ENCODE data around the gene SEMA3G.

The SEMA3G gene

DNA sequence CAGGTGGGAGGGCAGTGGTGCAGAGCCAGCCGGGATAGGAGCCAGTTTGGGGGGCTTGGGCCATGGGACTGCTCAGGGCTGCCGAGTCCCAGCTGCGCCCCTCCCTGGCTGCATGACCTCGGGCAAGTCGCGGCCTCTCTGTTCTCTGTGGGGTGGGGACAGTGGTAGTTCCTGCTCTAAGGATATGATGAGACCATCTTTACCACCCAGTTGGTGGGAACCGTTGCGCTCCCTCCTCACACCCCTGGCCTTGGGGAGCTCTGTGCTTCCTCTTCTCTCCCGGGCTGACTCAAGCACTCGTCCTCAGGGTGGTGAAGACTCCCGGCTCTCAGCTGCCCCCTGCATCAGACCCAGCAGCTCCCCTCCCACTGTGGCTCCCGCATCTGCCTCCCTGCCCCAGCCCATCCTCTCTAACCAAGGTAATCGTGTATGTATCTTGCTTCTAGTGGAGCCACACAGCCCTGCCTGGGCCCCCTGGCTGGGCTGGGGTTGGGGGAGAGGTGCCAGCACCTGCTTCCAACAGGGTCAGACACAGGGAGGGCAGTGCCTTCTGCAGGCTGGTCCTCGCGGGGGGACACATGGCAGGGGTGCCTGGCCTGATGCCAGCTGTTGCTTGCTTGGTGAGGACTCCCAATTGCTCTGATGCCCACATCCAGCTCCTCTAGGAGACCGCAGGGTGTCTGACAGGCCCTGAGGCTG lies 35.1 kb upstream of the SEMA3G start:
- no peak for DNase-seq (ENCODE audit: low read depth, low spot score)

DNA sequence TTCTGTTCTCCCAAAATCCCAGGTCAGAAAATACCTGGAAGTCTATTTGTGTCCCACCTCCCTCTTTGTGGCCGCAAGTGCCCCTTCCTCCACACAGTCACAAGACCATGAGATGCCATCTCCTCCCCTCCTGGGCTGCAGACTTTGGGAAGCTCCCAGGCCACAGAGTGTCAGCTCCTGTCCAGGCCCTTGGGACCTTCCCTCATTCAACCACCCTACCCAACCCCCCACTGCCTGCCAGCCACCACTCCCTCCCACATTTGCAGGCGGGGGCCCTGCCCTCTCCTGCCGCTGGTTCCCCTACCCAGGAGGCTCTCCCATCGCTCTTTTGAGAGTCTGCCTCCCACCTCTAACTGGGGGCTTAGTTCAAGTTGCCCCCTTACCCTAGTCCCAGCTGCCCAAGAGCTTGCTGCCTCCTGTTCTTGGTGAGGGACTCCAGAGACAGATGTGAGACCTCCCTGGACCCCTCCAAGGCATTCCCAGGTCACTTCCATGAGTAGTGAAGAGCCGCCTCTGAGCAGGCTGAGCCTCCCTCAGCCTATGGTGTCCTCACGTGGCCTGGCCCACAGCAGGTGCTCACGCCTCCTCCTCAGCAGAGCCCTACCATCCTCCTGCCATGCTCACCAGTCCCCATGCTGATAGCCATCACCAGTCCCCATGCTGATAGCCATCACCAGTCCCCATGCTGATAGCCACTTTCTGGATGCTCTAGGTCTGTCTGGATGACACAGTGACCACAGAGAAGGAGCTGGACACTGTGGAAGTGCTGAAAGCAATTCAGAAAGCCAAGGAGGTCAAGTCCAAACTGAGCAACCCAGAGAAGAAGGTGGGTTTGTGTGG lies 34.4 kb upstream of the SEMA3G start:
- DNase-seq (ENCODE audit: low read depth, low spot score) = no peak

GRCh38 chr3:52477796-52478095 lies 32.8 kb upstream of the SEMA3G start:
- DNase-seq (ENCODE audit: low read depth, low spot score) = no peak

DNA sequence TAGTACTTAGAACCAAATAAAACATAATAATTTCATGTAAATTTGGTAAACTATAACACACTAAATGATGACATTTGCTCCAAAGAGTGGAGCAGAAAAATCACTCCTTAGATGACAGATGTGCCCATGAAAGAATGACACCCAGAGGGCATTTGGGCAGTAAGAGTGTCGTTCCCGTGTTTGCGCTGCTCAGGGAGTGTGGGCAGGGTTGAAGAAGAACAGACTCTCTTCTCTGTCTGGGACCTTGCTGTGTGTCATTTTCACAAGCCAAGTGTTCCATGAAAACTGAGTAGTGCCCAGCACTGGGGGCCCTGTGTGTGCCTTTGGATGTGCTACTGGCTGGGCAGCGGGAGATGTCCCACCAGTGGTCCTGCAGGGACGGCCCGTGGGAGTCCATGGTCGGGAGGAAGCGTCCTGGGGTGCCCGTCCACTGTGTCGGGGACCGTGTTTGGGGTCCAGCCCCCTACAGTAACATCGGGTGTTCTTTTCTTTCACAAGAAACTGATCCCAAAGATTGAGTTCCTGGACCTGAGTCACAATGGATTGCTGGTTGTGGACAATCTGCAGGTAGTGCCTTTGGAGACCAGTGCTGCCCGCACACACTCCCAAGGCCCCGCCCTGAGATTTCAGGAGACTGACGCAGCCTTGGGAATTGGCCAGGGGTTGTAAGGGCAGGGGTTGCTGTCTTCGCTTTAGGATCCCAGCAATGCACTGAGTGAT lies 32.3 kb upstream of the SEMA3G start:
- no peak for DNase-seq (ENCODE audit: low read depth, low spot score)

- no peak for DNase-seq (ENCODE audit: low read depth, low spot score)
These were observed 28.1 kb upstream of the SEMA3G start for GRCh38 chr3:52473026-52473425.

GRCh38 chr3:52472239-52473000 lies 27.5 kb upstream of the SEMA3G start:
- no peak for DNase-seq (ENCODE audit: low read depth, low spot score)

DNA sequence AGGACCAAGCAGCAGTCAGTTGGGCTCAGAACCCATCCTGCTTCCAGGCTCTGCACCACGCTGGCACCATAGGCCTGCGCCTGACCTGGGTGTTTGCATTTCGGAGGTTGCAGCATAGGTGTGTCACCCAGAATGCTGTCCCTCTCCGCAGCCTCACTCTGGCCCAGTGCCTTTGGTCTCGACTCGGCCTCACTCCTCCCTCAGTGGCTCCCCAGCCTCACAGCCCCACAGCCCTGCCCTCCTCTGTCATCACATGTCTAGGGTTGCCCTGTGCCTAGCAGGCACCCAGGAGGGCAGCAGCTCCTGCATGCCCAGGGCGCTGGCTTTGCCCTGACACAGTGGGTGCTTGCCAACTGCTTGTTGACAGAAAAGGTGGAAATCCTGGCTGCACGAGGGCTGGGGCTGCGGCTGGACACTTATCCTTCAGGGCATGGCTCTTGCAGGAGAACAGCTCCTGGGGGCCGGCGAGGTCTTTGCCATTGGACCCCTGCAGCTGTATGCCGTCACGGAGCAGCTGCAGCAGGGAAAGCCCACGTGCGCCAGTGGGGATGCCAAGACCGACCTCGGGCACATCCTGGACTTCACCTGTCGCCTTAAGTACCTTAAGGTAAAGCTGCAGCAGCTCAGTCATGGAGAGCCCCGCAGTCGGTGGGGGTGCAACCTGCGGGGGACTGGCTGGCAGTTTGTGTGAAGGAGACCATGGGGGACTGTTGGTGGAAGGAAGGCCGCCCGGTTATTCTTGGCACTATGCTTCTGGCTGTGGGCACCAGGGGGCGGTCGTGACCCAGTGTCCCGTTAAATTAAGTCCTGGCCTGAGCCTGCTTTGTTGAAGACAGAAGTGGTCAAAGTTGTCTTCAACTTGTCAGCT lies 26.7 kb upstream of the SEMA3G start:
- no peak for DNase-seq (ENCODE audit: low read depth, low spot score)

DNA sequence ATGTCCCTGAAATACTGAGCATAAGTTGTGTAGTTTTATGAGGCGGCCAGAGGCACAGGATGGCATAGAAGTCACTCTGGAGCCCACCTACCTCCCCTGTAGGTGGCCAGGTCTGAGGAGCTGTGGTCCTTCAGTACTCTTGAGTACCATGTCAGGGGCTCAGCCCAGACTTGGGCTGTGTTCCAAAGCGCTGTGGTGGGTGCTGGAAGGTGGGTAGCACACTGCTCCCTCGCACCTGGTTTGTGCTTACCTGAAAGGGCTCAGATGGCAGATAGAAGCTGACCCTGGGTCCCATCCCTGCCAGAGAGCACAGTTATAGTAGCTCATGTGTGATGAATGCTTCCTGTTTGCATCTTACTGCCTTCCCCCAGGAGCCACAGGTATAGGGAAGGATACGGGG lies 26.0 kb upstream of the SEMA3G start:
- DNase-seq (ENCODE audit: low read depth, low spot score) = no peak

DNA sequence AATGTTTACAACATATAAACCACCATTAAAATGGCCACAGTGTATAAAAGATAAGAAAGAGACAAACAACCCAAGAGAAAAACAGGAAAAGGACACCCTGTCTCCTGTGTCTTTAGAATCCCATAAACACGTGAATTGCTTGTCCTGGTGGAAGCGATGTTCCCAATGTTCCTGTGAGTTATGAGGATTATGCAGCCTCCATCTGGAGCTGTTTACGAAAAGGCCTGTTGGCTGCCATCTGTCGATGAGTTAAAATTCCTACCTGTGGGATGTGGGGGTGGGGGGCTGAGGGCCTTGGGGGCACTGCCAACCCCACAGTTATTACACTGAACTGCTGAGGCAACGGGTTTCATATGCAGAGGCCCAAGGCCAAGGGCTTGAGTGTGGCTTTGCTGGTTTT lies 24.1 kb upstream of the SEMA3G start:
- DNase-seq (ENCODE audit: low read depth, low spot score) = no peak

GRCh38 chr3:52468336-52468735 lies 23.4 kb upstream of the SEMA3G start:
- DNase-seq (ENCODE audit: low read depth, low spot score) = no peak

- DNase-seq (ENCODE audit: low read depth, low spot score) = no peak
These were observed 18.5 kb upstream of the SEMA3G start for GRCh38 chr3:52463416-52463815.

DNA sequence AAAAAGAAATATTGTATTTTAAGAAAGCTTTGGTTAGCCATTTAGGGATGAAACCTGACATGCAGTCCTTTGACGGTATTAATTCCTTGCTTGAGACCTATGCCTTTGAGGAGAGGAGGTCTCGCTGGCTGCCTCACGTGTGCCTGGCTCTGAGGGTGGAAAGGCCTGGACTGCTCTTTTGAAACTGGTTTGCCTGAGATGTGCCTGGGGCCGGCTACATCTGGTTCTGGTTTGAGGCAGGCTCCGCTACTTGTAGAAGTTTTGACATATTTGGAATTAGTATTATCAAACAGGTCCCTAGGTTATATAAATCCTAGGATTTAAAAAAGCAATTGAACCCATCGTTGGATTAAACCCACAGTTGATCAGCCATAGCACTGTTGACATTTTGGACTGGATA lies 17.0 kb upstream of the SEMA3G start:
- DNase-seq (ENCODE audit: low read depth, low spot score) = no peak

- no peak for DNase-seq (ENCODE audit: low read depth, low spot score)
These were observed 14.1 kb upstream of the SEMA3G start for GRCh38 chr3:52458770-52459545.

DNA sequence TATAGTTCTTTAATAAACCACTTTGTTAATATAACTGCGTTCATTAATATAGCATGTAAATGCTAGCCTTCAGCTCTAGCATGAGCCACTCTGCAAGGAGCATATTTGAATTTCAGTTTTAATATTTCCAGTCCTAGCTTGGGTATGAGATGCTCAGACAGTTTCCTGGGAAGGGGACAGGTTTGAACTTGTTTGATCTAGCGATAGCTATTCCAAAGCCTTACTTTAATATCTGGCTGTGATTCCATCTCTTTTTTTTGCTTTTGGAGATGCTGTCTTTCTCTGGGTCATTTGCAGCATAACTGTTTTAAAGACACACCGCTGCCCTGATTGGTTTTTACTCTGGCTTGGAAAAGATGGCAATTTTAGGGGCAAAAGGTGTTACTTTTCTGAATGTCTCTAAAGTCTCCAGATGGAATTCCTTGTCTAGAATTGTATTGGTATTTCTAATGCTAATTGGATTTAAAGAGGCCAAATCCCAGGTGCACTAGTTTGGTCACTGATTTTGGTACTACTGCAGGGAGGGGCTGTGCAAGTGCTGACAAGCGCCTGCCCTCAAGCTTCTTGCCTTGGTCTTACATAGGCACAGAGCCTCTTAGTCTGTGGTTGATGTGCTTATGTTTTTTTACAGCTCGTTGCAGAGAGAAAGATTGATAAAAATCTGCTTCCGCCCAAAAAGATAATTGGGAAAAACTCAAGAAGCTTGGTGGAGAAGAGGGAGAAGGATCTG lies 13.3 kb upstream of the SEMA3G start:
- no peak for DNase-seq (ENCODE audit: low read depth, low spot score)

GRCh38 chr3:52456800-52457183 lies 11.9 kb upstream of the SEMA3G start:
- DNase-seq (ENCODE audit: low read depth, low spot score) = no peak

DNA sequence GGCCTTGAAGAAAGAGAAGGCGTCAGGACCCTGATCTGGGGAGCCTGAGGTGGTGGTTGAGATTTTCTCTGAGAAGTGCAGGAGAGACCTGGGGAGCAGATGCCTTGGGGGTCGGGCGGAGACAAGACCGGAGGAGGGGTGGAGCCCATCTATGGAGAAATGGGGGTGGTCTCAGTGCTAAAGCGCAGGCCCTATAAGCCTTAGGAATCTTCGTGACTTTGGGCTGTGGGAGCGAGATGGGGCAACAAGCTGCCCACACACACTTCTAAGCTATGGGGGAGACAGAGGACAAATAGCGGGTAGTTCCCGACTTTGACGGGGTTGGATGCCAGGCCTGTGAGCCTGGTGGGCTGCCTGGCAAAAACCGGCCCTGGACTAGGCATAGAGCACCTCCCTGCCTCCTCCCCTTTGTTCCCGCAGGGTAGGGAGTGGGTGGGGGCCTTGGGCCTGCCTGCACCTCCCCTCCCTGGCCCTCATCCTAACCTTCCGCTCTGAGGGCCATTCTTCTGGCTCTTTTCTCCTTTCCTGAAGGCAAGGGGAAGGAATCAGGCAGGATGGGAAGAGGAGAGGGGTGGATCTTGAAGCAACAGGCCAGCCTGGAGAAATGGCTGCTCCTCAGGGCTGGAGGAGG lies 11.4 kb upstream of the SEMA3G start:
- no peak for DNase-seq (ENCODE audit: low read depth, low spot score)

GRCh38 chr3:52455283-52456168 lies 10.6 kb upstream of the SEMA3G start, which contains the start of gene NISCH:
TSS of gene NISCH (plus strand) at chr3:52455604. CDS start at chr3:52455642, 38 bp downstream.
- DNase-seq (ENCODE audit: low read depth, low spot score) = no peak

- DNase-seq (ENCODE audit: low read depth, low spot score) = no peak
These were observed 10.0 kb upstream of the SEMA3G start for GRCh38 chr3:52454938-52455282.
